HG02943 (cell line): Measurements from ENCODE around the gene PRMT7.

ENCODE experiments used
- ATAC-seq: cut with Tn5 transposase; IDR thresholded peaks from one replicate; pipeline ENCODE4 v1.9.1; 2021; ENCODE audit warnings: mild to moderate bottlenecking, low read depth, moderate library complexity; ENCODE audit not compliant: unreplicated experiment

PRMT7 gene

DNA sequence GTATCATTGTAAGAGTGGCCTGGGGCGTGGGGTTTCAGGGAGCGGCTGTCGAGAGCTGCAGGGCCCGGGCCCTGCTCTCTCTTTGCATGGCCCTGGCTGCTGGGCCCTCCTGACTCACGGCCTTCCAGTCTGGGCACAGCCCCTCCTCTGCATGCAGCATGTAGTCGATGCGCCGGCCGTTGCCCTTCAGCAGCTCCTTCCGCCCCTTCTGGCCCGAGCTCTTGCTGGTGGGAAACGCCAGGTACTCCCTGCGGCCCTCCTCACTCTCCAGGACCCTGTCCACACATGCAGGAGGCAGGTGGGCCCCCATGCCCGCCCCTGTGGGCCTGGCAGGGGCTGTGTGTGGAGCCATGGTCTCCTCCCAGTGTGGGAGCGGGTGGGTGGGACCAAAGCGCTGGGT lies 50.7 kb downstream of the PRMT7 start:
- ATAC-seq: no peak

DNA sequence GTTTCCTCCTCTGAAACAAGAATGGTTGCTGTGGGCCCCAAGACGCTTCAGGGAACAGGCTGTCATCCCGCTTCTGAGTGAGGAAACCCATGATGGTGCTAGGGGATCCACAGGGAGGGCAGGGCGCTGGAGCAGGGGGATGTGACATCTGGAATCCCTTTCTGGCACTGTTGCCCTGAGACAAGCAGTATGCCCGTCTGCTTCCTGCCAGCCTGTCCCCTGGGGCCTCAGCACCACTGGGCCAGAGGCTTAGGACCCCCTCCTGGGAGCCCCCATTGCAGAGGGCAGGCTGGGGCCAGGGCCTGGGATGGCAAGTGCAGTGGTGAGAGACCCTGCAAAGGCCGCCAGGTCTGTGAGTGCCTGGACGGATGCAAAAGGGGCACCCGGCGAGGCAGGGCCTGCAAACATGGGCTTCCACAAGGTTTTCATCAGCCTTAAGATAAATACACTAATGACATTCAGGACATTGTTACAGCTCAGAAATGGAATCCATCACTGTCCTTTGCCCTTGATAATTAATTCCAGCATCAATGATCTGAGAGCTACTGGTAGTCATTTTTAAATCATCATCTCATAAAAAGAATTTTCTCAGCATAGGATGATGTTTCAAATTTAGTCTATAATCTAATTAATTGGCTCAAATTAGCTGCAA lies 51.6 kb downstream of the PRMT7 start:
- ATAC-seq: no peak

DNA sequence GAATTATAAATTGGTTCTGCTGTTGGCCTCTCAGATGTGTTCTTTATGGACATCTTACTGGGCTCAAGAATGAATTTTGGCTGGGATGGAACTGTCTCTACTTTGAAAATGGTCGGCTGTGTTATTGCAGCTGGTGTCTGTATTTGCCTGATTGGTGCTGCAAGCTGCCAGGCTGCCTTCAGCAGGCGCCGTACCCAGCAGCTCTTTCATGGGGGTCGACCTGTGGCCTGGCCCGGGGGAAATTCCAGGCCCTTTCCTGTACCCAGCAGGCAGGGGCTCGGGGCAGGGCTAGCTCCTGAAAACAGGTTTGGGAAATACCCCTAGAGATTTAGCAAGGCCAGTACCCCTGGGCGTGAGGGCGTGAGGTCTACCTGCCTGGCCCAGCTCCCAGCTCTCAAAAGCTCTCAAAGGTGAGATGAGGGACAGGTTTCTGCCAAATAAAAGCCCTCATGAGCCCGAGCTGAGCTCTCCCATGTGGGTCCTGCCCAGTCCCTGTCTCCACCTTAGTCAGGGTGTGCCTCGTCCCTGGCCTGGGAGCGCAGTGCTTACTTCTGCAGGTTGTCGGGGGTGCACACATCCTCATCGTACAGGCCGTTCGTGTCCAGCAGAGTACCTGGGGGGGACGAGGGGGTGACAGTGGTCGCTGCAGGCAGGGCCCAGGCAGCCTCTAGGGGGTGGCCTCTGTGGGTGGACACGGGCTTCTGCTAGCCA lies 52.3 kb downstream of the PRMT7 start:
- ATAC-seq: no peak

DNA sequence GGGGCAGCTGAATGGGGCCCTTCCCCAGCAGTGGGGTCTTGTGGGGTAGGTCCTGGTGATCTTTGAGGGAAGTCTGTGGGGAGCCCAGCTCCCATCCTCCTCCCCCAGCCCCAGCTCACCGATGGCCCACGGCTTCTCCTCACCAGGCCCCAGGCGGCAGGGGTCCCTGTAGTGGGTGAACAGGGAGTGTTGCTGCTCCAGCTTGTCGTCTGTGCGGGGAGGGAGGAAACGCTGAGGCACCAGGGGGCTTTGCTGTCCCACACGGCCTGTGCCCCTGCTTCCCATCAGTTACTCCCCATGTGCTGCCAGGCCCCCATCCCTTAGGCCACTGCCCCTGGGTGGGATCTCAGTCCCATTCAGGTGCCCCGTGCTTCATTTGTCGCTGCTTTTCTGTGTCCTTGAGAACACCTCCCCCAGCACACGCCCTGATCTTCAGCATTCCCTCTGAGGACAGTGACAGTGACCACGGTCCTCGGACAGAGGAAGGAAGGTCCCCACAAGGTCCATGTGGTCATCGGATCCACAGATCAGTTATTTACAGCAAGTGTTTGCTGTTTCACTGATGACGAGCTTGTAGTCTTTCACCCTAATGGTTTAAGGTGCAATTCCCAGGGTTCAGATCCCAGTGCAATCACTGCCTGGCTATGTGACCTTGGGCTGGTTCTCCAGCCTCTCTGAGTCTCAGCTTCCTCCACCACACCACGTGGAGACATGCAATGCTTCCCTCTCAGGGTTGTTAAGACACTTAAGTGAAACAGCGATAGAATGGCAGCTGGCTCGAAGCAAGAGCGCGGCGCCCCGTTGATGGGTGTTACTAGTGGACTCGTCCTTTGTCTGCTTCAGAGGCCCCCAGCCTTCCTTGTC lies 53.1 kb downstream of the PRMT7 start:
- no peak for ATAC-seq

DNA sequence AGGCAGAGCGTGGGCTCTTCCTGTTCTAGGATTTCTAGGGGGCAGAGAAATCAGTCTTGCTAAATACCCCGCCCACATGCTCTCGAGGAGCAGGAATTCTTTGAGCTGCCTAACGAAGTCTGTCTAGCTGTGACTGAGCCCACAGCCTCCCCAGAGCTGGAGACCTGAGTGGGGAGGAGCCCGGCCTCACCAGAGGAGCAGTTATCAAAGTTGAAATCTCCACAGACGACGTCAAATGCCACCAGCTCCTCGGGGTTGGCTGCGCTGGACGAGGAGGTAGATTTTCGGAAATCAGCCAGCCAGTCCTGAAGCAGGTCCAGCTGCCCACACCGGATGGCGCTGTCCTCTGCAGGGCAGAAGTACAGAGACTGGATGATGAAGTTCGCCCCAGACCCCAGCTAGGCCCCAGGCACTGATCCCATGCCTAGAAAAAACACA lies 53.8 kb downstream of the PRMT7 start:
- ATAC-seq: no peak

DNA sequence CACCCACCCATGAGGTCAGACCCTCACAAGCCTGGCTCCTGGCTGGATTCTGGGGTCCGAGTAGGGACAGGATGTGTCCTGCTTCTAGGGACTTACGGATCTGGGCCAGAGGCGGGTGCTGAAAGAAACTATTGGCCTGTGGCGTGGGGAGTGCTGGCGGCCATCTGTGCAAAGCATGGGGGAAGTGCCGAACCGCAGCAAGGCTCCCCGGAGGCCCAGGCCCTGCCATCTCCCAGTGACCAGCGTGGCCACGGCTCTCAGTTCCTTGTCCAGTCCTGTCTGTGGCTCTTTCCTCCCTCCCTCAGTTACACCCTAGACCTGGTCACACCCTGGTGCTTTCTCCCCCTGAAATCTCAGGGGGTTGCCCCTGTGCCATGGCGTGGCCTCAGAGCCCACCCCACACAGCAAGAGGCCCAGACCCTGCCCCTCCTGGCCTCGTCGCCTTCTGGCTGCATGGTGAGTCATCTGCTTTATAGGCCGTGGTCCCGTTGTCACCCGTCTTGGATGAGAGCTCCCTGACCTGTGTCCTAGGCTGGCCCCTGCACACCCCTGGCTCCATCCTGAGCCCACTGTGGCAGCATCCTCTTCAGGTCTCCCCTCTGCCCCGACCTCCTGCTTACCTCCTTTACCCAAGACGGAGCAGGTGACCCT lies 54.5 kb downstream of the PRMT7 start:
- no peak for ATAC-seq

DNA sequence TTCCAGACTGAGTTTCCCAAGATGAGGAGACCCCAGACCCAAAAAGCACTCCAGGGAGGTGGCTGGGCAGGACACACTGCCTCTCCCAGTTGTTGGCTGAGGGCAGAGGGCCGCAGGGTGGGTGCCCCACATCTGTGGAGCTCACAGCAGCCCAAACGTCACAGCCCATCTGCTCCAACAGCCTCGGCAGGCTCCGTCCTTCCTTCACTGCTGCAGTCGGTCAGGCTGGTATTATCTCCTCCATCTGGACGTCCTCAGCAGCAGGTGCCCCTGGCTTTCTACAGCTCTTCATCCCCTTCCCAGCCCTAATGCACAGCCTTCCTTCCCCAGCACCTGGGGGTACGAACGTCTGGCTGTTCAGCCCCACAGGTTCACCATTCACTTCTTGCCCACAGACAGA lies 55.2 kb downstream of the PRMT7 start:
- no peak for ATAC-seq

DNA sequence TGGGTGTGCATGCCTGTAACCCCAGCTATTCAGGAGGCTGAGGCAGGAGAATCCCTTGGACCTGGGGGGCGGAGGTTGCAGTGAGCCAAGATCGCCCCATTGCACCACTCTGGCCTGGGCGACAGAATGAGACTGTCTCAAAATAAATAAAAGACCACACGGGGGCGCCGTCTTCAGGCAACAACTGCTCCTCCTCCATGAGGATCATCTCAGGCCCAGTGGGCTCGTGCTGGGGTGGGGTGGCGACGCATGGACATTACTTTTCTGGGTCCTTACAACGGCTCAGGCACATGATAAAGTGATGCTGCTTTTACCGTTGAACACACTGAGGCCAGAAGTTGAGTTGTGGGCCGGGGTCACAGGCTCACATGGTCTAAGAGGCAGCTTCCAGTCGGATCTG lies 56.2 kb downstream of the PRMT7 start:
- no peak for ATAC-seq

DNA sequence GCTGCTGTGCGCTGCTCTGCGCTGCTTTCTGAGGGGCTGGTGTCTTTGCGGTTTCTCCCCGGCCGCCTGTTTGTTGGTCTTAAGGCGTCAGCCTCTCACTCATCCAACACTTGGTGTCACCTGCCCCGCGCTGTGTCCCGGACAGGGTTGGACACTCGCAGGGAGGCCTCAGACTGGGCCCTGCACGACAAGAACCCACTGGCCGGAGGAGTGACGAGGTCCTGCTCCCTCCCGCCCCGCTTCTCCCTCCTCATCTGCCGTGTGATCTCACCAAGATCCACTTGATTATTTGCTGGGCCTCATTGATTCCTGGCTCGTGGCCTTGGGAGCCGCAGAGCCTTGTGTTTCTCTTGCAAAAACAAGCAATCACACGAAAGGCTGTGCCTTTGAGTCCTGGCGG lies 56.6 kb downstream of the PRMT7 start:
- ATAC-seq: no peak

DNA sequence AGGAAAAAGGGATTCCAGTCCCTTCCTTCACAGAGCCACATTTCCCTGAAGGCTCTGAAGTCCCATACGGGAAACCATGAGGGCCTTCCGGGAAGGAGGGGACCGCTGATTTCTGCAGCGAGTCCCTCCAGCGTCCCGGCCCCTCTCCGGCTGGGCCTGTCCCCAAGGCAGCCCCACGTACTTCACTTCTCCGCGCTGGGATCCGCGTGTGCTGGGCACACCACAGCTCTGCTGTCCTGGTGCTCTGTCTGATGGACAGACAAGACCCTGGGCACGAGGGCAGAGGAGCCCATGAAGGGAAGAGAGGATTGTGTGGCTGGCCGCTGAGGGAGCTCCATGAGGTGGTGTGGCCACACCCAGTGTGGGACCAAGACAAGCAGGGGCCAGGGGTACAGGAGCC lies 57.1 kb downstream of the PRMT7 start:
- ATAC-seq: no peak

DNA sequence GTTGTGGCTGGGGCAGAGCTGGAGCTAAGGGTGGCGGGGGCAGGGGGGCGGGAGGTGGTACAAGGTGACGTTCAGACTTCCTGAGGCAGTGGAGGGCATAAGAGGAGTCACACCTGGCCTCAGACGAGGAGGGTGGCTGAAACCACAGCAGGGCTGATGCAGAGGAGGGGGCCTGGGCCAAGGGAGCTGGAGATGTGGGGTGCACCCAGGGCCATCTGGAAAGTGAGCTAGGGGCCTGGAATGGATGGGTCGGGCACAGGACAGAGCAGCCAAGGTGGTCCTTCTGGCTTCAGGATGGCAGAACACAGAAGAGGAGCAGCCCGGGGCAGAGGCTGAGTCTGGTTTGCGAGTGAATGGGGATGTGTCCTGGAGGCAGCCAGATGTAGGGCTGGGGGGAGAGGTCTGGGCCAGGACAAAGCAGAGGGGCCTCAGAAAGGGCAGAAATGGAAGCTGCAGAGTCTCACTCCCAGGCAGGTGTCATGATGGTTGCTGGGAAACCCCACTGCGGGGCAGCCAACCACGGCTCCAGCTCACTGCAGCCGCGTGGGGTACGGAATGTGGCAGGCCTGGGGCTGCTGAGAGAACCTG lies 57.6 kb downstream of the PRMT7 start:
- ATAC-seq: no peak

DNA sequence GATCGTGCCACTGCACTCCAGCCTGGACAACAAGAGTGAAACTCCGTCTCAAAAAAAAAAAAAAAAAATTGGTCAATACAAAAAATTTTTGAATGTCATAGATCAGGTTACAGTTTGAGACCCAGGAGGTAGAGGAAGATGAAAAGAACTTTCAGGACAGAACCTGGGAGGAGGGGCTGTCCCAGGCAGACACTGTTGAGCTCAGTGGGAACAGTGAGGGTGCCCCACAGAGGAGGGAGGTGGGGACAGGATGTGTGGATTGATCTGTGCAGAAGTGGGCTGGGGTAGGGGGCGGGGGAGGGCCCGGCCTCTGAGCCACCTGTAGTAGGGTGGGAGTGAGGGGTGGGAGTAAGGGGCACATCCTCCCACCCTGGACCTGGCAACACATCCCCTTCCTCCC lies 58.3 kb downstream of the PRMT7 start:
- no peak for ATAC-seq

DNA sequence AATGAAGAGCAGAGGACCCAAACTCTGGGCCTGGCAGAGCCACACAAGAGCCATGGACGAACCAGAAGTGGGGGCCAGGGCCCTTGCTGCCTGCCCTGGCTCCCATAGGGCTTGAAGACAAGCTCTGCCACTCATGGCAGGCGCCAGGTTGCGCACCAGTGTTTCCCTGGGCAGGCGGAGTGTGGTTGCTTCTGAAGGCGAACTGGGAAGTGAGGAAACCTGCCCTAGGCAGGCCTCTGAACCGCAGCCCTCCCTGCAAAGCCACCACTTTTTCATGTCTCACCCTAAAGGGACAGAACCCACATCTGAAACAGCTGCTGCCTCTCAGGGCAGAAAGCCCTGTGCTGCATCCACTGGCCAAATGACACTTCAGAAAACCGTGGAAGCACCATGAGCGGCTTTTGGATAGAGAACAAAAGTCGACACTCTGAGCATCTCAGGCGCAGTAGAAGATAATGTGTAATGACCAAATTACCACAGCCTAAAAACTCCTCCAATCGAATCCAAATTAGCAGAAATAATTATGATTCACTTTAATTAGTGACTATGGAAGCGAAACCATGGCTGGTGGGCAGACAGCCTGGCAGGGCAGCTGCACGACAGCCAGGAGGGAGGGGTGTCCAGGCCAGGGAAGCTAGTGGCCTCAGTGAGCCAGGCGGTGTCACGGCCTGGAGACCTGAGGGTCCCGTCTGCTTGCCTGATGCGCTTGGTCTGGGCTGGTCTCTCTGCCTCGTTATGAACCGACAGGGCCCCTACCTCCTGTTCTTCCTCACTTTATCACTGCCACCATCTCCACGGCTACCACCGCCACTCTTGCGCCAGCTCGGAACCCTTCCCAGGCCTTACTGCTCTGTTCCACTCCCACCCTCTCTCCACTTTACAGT lies 59.1 kb downstream of the PRMT7 start:
- peak; percentile 54 for ATAC-seq

DNA sequence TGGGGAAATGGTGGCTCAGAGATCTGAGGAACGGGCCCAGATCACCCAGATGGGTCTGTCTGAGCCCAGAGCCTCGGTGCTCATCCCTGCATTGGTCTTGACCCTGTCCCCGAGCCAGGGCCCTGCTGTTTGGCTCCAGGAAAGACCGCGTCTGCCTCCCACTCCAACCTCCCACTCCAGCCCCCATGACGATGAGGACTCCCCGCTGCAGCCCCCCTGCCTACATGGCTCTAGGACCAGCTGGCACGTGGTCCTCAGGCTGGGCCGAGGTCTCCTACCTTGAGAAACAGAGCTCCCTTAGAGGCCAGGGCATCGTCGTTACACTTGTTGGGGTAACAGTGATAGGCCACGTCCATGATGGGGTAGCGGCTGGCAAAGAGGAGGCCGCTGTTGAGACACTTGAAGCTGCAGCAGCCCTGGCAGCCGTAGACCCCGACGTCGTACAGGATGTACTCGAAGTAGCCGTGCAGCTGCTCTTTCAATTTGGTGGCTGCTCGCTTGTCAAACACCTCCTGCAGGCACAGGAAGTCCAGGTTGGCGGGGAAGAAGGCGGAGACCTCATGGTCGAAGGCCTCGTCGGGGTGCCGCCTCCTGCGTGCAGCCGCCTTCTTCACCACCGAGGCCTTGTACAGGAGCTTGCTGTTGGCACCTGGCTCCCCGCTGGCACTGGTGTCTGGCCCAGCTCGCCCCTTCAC lies 59.9 kb downstream of the PRMT7 start:
- no peak for ATAC-seq

DNA sequence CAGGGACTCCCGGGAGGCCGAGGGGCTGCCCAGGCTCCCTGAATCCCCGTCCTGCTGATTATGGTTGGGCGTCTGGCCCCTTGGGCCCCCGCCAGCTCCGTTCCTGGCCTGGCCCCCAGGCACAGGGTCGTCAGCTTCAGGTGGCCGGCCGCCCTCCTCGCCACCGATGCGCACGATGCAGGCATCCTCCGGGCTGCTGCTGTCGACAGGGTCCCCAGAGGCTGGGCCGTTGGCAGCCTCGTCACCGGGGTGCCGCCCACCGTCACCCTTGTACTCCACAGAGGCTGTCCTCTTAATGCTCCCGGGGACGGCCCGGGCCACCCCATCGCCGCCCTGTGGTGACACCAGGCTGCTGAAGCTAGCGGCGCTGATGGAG lies 60.4 kb downstream of the PRMT7 start:
- ATAC-seq: no peak

DNA sequence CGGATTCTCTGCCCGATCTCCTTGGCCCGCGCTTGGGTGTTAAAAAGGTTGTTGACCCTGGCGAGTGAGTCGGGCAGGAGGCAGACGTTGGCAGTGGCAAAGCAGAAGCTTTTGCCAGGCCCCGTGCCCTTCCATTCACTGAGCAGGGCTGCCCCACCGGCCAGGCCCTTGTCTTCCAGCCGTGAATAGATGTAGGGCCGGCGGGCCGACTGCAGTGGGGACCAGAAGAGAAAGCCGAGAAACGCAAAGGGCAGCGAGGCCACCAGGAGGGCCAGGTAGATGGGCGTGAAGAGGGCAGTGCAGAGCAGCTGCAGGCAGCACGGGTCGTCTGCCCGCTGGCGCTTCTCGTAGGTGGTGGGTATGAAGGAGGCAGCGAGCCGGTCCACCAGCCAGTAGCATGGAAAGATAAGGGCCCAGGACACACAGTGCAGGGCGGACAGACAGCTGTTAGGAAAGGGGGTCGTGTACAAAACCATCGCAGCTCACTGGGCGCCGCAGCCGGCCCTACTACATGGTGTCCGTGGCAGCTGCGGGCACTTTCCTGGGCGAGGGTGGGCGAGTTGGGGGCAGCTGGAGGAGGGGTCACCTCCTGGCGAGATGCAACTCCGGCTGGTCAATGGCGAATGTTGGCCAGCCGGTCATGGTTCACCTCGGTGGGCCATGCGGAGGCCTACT lies 61.0 kb downstream of the PRMT7 start:
- no peak for ATAC-seq

DNA sequence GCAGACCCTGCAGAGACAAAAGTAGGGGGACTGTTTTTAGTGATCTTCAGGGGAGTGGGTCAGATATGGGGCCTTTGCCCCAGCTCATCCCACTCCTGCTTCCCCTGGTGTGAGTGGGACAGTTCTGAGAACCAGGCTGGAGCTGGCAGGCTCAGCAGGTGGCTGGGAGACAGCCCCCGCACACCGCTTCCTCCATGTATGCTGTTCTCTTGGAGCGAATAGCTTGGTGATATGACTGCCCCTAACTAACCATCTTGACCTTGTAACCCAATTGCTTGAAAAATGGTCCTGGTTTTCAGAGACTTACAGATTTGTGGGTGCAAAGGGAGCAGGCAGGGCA lies 61.5 kb downstream of the PRMT7 start:
- ATAC-seq: no peak

DNA sequence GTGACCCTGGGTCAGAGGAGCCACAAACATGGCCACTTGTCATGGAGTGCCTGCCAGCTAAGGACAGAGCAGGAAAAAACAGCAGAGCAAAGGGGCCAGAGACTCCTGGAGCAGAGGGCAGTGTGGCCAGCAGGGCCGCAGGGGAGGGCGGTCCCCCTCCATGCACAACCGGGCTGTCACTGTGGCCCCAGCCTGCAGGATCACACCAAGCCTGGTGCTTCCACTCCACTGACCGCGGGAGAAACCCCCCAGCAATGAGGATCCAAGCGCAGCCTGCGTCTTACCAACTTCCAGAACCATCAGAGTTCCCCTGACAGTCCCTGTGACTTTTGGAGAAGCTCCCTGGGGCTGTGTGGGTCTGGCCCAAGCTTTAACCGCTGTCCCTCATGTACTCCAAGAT lies 62.0 kb downstream of the PRMT7 start:
- ATAC-seq: no peak
